Transverse colon (tissue), 4 donors: Measurements from ENCODE around the gene B3GALNT2. TPM values are rescaled to one million over a fixed set of nuclear protein-coding genes. Genes with fewer than 3 reads are reported as not detected.

Experiments used
- DNase-seq: peaks from one replicate; pipeline ENCODE4 v3.0.0-alpha.2; 2019
- H3K27ac ChIP-seq, 4 donors: fragments of 200-600 bp; sonication (generic); 2 replicates each; pipeline ENCODE4 v1.5.1; 2016 to 2018; ENCODE audit warnings: inconsistent platforms in 4 of 4
- H3K27me3 ChIP-seq: fragments of 200-600 bp; sonication (generic); 2 replicates; pipeline ENCODE4 v1.5.1; 2017; ENCODE audit warnings: inconsistent platforms
- H3K36me3 ChIP-seq, 4 donors: fragments of 200-600 bp; sonication (generic); 2 replicates each; pipeline ENCODE4 v1.5.1; 2017 to 2019; ENCODE audit warnings: inconsistent platforms in 4 of 4
- H3K4me1 ChIP-seq, 4 donors: fragments of 200-600 bp; sonication (generic); 2 replicates each; pipeline ENCODE4 v1.5.1; 2017 to 2020; ENCODE audit warnings: inconsistent platforms in 4 of 4
- H3K4me3 ChIP-seq, 4 donors: fragments of 200-600 bp; sonication (generic); 1 replicate in 1 of 4; 2 replicates in 3 of 4; pipeline versions ENCODE4 v1.5.1 to v1.6.1; 2017 to 2019; ENCODE audit warnings: inconsistent platforms in 4 of 4
- H3K9me3 ChIP-seq, 2 donors: fragments of 200-600 bp; sonication (generic); 2 replicates each; pipeline ENCODE4 v1.5.1; 2017 to 2019; ENCODE audit warnings: inconsistent platforms in 2 of 2
- EP300 ChIP-seq: sonication (generic); formaldehyde crosslinking; IDR thresholded peaks from one replicate; pipeline ENCODE4 v1.6.1; 2017; ENCODE audit warnings: antibody characterized with exemption, low read depth
- POLR2A ChIP-seq: fragments of 450-650 bp; IDR thresholded peaks from one replicate; pipeline ENCODE4 v1.6.1; 2016; ENCODE audit warnings: antibody characterized with exemption, mild to moderate bottlenecking, moderate library complexity
- POLR2AphosphoS5 ChIP-seq, 3 donors: sonication (generic); formaldehyde crosslinking; IDR thresholded peaks; one replicate each; pipeline ENCODE4 v1.6.1; 2016; ENCODE audit warnings: antibody characterized with exemption in 3 of 3
- WGBS, 2 donors: methylation state at CpG; one replicate each; pipeline ENCODE4 v1.1.5; 2018; ENCODE audit warnings: low coverage in 1 of 2; 5-methylcytosine and 5-hydroxymethylcytosine counted together
- in situ Hi-C, 4 donors: fragments of 200-750 bp; cut with MboI; loops; one replicate each; pipeline versions ENCODE4 v1.15.0 to v1.15.1; 2017; ENCODE audit warnings: low sequenced_read_pairs in 3 of 4, low pct_ligation_motif_present in 1 of 4, low pct_unique_long_range_greater_than_20kb in 1 of 4
- intact Hi-C: fragments of 100-400 bp; cut with DNase I; formaldehyde crosslinking; loops from one replicate; pipeline ENCODE4 v1.15.1; 2023; ENCODE audit warnings: low total_unique reads
- total RNA-seq, 4 donors: library from RNA; depleted of rRNA; stranded (reverse); fragments of >200 nt; gene quantifications; one replicate each; pipeline ENCODE4 v1.1.0, GENCODE V29; 2016
- TF ChIP-seq, protein P1 (sequence below), 5 experiments: fragments of 200-600 bp in 3 of 5; fragments of 450-650 bp in 2 of 5; sonication (generic) in 3 of 5; IDR thresholded peaks; 1 replicate in 2 of 5; 2 replicates in 3 of 5; pipeline ENCODE4 v1.5.1; 2016 to 2017; ENCODE audit warnings: antibody characterized with exemption in 5 of 5, inconsistent platforms in 3 of 5, mild to moderate bottlenecking in 2 of 5, moderate library complexity in 1 of 5

Gene B3GALNT2
- total RNA-seq, 4 donors from 2014 or later, result 21.4 to 42.2 (median 30.5) TPM

DNA sequence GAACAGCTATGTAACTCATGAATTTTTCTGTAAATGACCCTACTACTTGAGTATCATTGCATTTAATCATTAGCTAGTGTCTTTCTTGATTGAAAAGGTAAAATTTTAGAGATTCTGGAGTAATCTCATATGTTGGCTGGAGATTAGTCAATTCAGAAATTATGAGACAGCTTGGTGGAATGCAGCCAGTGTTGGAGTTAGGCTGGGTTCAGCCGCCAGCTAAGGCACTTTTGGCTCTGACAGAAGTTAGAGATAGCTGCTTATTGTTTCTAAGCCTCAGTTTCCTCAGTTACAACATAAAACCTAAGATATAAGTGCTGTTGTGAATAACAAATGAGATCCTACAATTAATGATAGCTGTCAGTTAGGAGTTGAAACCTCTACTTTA lies 87.6 kb downstream of the B3GALNT2 start:
- Histone ChIP-seq H3K36me3 (no peaks in the 10 kb centered on the region), H3K9me3 (no peaks in the 10 kb centered on the region), H3K4me3 (no peak overlapping the region), H3K27ac (no peak overlapping the region), H3K27me3 (no peaks in the 10 kb centered on the region), H3K4me1 (peaks cover 0 to 7% (median under 1%) of the 10 kb centered on the region in 4 donors)
- 82% methylated on average over 1 of the region's 1 CpG; no CpG with 5 or more reads in 1 of the 2 donors for WGBS, 2 donors
- intact Hi-C loops (loop anchor here (10.0 kb wide), 1 partner anchor 312 kb away; no protein-coding TSS in a partner anchor), in situ Hi-C loops (loop anchor here (5.0 to 25.0 kb wide), 7 partner anchors 162 to 942 kb away; partner anchors contain the start of gene TARBP1 (in 2 of the 4))
- no peak for DNase-seq
- no peak for TF ChIP-seq EP300
- TF ChIP-seq POLR2A, result no peak
- TF ChIP-seq, protein P1, sequence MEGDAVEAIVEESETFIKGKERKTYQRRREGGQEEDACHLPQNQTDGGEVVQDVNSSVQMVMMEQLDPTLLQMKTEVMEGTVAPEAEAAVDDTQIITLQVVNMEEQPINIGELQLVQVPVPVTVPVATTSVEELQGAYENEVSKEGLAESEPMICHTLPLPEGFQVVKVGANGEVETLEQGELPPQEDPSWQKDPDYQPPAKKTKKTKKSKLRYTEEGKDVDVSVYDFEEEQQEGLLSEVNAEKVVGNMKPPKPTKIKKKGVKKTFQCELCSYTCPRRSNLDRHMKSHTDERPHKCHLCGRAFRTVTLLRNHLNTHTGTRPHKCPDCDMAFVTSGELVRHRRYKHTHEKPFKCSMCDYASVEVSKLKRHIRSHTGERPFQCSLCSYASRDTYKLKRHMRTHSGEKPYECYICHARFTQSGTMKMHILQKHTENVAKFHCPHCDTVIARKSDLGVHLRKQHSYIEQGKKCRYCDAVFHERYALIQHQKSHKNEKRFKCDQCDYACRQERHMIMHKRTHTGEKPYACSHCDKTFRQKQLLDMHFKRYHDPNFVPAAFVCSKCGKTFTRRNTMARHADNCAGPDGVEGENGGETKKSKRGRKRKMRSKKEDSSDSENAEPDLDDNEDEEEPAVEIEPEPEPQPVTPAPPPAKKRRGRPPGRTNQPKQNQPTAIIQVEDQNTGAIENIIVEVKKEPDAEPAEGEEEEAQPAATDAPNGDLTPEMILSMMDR (IDR thresholded peaks at IDR 0.05), result no peak
- TF ChIP-seq POLR2AphosphoS5 (IDR thresholded peaks at IDR 0.05), result no peak

DNA sequence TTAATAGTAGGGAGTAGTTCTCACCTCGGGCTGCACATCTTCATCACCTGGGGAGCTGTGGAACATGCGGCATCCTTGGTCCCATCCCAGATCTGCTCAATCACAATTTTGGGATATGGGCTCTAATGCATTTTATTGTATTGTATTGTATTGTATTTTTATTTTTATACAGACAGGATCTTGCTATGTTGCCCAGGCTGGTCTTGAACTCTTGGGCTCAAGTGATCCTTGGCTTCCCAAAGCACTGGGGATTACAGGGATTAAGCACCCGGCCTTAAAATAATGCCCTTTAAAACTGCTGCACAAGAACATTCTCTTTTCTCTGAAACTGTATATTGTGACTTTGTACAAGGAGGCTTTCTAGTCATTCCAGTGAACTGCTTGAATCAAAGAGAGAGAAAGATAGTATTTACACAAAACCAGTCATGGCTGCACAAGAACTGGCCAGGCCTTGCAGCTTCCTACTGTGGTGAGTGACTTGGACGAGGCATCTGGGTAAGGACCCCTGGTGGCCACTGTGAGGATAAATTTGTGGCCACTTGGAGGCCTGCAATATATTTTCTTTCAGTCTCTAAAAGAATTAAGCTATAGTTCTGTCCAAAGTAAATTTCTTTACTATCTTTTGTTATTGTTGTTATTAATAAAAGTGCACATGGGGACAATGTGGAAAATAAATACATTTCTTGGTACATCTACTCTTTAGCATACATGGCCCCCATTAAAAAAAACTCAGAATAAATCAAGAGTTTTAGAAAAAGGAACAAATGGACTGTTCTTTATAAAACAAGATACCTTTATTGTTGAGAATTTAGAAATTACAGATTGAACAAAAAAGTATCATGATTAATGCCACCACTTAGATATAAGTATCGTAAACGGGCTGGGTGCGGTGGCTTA lies 89.0 kb downstream of the B3GALNT2 start:
- Histone ChIP-seq H3K36me3 (no peaks in the 10 kb centered on the region), H3K4me1 (peaks cover 0 to 12% (median 6%) of the 10 kb centered on the region in 4 donors), H3K27ac (no peak overlapping the region), H3K27me3 (no peaks in the 10 kb centered on the region), H3K4me3 (no peak overlapping the region), H3K9me3 (no peaks in the 10 kb centered on the region)
- peak; percentile 70 for DNase-seq
- in situ Hi-C loops (loop anchor here (5.0 to 25.0 kb wide), 7 partner anchors 160 to 940 kb away; partner anchors contain the start of gene TARBP1 (in 2 of the 4)), intact Hi-C loops (loop anchor here (10.0 kb wide), 1 partner anchor 310 kb away; no protein-coding TSS in a partner anchor)
- 69 to 78% methylated on average over 5 to 7 of the region's 7 CpGs for WGBS, 2 donors
- TF ChIP-seq, protein P1 (IDR thresholded peaks at IDR 0.05), result peak; percentile 72 to 87 (median 78)
- TF ChIP-seq POLR2AphosphoS5 (IDR thresholded peaks at IDR 0.05), result no peak

DNA sequence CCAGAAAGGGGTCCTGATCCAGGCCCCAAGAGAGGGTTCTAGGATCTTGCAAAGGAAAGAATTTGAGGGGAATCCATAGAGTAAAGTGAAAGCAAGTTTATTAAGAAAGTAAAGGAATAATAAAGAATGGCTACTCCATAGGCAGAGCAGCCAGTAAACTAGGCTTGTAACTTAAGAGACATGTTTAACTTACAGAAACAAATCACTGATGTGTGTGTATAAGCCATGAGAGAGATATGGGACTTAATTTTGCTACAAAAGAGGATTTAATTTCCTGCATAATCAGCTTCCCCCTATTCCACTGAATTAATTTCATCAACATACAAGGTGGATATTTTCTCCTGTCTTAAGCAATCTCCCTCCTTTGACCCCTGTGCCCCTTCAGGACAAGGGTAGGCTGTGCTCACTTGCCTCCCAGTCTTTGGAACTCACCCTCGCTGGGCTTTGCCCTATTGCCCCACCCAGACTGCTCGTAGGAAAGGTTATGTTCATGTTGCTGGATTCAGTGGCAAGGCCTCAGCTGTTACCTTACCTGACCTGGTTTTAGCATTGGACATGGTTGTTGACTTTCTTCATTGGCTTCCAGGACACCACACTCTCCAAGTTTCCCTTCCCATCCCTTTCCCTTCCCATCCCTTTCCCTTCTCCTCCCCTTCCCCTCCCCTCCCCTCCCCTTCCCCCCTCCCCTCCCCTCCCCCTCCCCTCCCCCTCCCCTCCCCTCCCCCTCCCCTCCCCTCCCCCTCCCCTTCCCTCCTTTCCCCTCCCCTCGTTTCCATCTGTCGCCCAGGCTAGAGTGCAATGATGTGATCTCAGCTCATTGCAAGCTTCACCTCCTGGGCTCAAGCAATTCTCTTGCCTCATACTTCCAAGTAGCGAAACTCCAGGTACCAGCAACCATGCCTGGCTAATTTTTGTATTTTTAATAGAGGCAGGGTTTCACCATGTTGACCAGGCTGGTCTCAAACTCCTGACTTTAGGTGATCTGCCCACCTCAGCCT lies 92.5 kb downstream of the B3GALNT2 start:
- DNase-seq, result peak; percentile 55
- WGBS, 2 donors, result 60 to 65% methylated on average over 2 to 5 of the region's 5 CpGs
- H3K27me3 ChIP-seq, result no peaks in the 10 kb centered on the region
- no peak for TF ChIP-seq POLR2A
- no peak for TF ChIP-seq EP300
- TF ChIP-seq POLR2AphosphoS5 (IDR thresholded peaks at IDR 0.05), result no peak
- TF ChIP-seq, protein P1 (IDR thresholded peaks at IDR 0.05), result no peak
- no peak overlapping the region for H3K4me3 ChIP-seq
- H3K36me3 ChIP-seq, result no peaks in the 10 kb centered on the region
- peak overlapping the region; percentile 32 to 64 (median 50) for H3K27ac ChIP-seq
- intact Hi-C loops, result loop anchor here (5.0 to 10.0 kb wide), 2 partner anchors 159 to 307 kb away; no protein-coding TSS in a partner anchor
- no peaks in the 10 kb centered on the region for H3K9me3 ChIP-seq
- in situ Hi-C loops, result loop anchor here (10.0 to 25.0 kb wide), 6 partner anchors 157 to 937 kb away; partner anchors contain the start of gene TARBP1 (in 2 of the 4)
- H3K4me1 ChIP-seq, result peaks cover 0 to 22% (median 9%) of the 10 kb centered on the region in 4 donors
